GM12878 (cell line): Measurements from ENCODE around the gene RAB26. TPM values are rescaled to one million over a fixed set of nuclear protein-coding genes. Genes with fewer than 3 reads are reported as not detected.

Source experiments
- ATAC-seq: fragments of 200-7000 bp; cut with Tn5 transposase; 3 replicates; pipeline ENCODE4 v1.9.1; 2020; ENCODE audit warnings: mild to moderate bottlenecking, moderate library complexity
- BruUV-seq: library from RNA; stranded (reverse); fragments of 400-500 nt; replicated peaks from 2 replicates; lab custom pipeline; 2021; lab: Mats Ljungman, UMichigan
- CTCF ChIA-PET: fragments of 300-600 bp; sonication (Branson Sonifier 250); formaldehyde crosslinking; extraction: SDS; loops from one replicate; lab custom pipeline; 2021; ENCODE audit warnings: inconsistent platforms; lab: Yijun Ruan, JAX
- POLR2A ChIA-PET: fragments of 350-600 bp; formaldehyde crosslinking; extraction: SDS; loops from one replicate; lab custom pipeline; 2021; ENCODE audit warnings: inconsistent platforms; lab: Charles Lee
- RAD21 ChIA-PET: fragments of 300-600 bp; sonication (Branson Sonifier 250); formaldehyde crosslinking; loops from one replicate; lab custom pipeline; 2023; ENCODE audit warnings: antibody characterized with exemption; ENCODE audit not compliant: unreplicated experiment; lab: Charles Lee
- SMC1A ChIA-PET: fragments of 300-600 bp; sonication (Branson Sonifier 250); formaldehyde crosslinking; loops from one replicate; lab custom pipeline; 2023; ENCODE audit not compliant: unreplicated experiment, uncharacterized antibody; lab: Charles Lee
- DNase-seq: peaks from one replicate; pipeline ENCODE4 v3.0.0-alpha.2; 2011; ENCODE audit warnings: low read depth, low spot score
- FAIRE-seq: peaks from 3 replicates; lab custom pipeline; 2011; peaks lifted over from hg19 to GRCh38; lab: Jason Lieb, UNC
- H2AFZ ChIP-seq: 2 replicates; pipeline ENCODE4 v1.6.0; 2011; ENCODE audit warnings: low read depth, low read length, control low read depth; ENCODE audit not compliant: control insufficient read depth
- H3K27ac ChIP-seq: 2 replicates; pipeline ENCODE4 v1.5.1; 2011; ENCODE audit warnings: control low read depth; ENCODE audit not compliant: control insufficient read depth, insufficient read depth
- H3K27me3 ChIP-seq, 2 experiments: replicated peaks in 1 of 2; 2 replicates each; pipeline versions ENCODE4 v1.6.0 to v1.6.1; 2011; ENCODE audit warnings: low read length in 1 of 2; ENCODE audit not compliant: control insufficient read depth in 2 of 2, insufficient read depth in 2 of 2
- H3K36me3 ChIP-seq, 2 experiments: 2 replicates each; pipeline ENCODE4 v1.5.1; 2011; ENCODE audit warnings: low read length in 1 of 2; ENCODE audit not compliant: control insufficient read depth in 2 of 2, insufficient read depth in 2 of 2
- H3K4me1 ChIP-seq: 2 replicates; pipeline ENCODE4 v1.6.1; 2011; ENCODE audit warnings: mild to moderate bottlenecking, low read length, moderate library complexity, mixed read lengths; ENCODE audit not compliant: control insufficient read depth, insufficient read depth
- H3K4me2 ChIP-seq: 2 replicates; pipeline ENCODE4 v1.6.0; 2011; ENCODE audit warnings: control low read depth; ENCODE audit not compliant: control insufficient read depth, insufficient read depth
- H3K4me3 ChIP-seq: fragments of 200-600 bp; sonication (generic); 2 replicates; pipeline ENCODE4 v1.5.1; 2016
- H3K79me2 ChIP-seq: 2 replicates; pipeline ENCODE4 v1.6.0; 2011; ENCODE audit warnings: low read length; ENCODE audit not compliant: control insufficient read depth, insufficient read depth
- H3K9ac ChIP-seq: 2 replicates; pipeline ENCODE4 v1.8.0; 2011; ENCODE audit warnings: low read length, control low read depth, mixed read lengths; ENCODE audit not compliant: control insufficient read depth, insufficient read depth
- H3K9me3 ChIP-seq: replicated peaks from 3 replicates; pipeline ENCODE4 v1.5.1; 2011; ENCODE audit warnings: mild to moderate bottlenecking, low read length; ENCODE audit not compliant: control insufficient read depth, insufficient read depth
- H4K20me1 ChIP-seq: 2 replicates; pipeline ENCODE4 v1.6.0; 2011; ENCODE audit not compliant: control insufficient read depth, insufficient read depth
- BCL11A ChIP-seq: IDR thresholded peaks from 2 replicates; pipeline ENCODE4 v1.6.1; 2011; ENCODE audit warnings: low read depth, low read length
- BHLHE40 ChIP-seq, 2 experiments: fragments of 450-650 bp in 1 of 2; IDR thresholded peaks; 2 replicates each; pipeline ENCODE4 v1.6.1; 2011 to 2017; ENCODE audit warnings: low read depth in 2 of 2, borderline replicate concordance in 1 of 2, improper control_type of control experiment in 1 of 2, low read length in 1 of 2, mild to moderate bottlenecking in 1 of 2
- NR2C1 ChIP-seq: fragments of 450-650 bp; IDR thresholded peaks from 2 replicates; pipeline ENCODE4 v1.6.1; 2017; ENCODE audit warnings: antibody characterized with exemption, mild to moderate bottlenecking, moderate library complexity
- NR2F1 ChIP-seq: fragments of 450-650 bp; conservative IDR thresholded peaks from 2 replicates; pipeline ENCODE4 v1.6.1; 2017; ENCODE audit warnings: mild to moderate bottlenecking
- POLR2AphosphoS5 ChIP-seq: IDR thresholded peaks from 2 replicates; pipeline ENCODE4 v1.6.1; 2011; ENCODE audit warnings: mild to moderate bottlenecking, low read length, inconsistent platforms
- WGBS: methylation state at CpG from one replicate; pipeline ENCODE4 v1.1.6; 2016; ENCODE audit warnings: low lambda C conversion rate; ENCODE audit not compliant: insufficient replicate concordance, insufficient coverage; ENCODE audit errors: missing lambda C conversion rate; 5-methylcytosine and 5-hydroxymethylcytosine counted together
- in situ Hi-C: fragments of 300-500 bp; cut with MboI; formaldehyde crosslinking; loops from 9 replicates; pipeline ENCODE4 v1.14.3; 2018; ENCODE audit warnings: mixed read lengths
- intact Hi-C: fragments of 100-400 bp; cut with micrococcal nuclease; formaldehyde crosslinking; loops from one replicate; pipeline ENCODE4 v1.14.2; 2022; ENCODE audit not compliant: unreplicated experiment
- polyA plus RNA-seq, 11 experiments: library from polyadenylated mRNA; depleted of rRNA in 4 of 11; unstranded in 6 of 11; stranded (reverse) in 5 of 11; fragments of >200 nt; fragmentation: Nextera tagmentation in 4 of 11; fragmentation: Illumina TruSeq in 1 of 11; extraction: Ambion mirVana in 4 of 11; extraction: Trizol in 1 of 11; gene quantifications; 1 replicate in 1 of 11; 2 replicates in 10 of 11; pipeline versions ENCODE4 v1.2.1 to v1.2.3, GENCODE V29; 2011 to 2016; ENCODE audit warnings: inconsistent platforms in 2 of 11, missing spikeins in 2 of 11, low read depth in 1 of 11
- total RNA-seq, 4 experiments: library from RNA; depleted of rRNA in 3 of 4; stranded (reverse); fragments of >200 nt in 3 of 4; fragmentation: Illumina TruSeq in 1 of 4; extraction: Trizol in 1 of 4; gene quantifications; 2 replicates each; pipeline versions ENCODE4 v1.2.1 to v1.2.3, GENCODE V29; 2013 to 2021

The RAB26 gene
- total and polyA plus RNA-seq, 10 of the 15 experiments (the other 5 are each of a cell fraction or from before 2014, with no cell fraction given), result 0.13 to 4.5 (median 0.33) TPM; not detected in 1

GRCh38 chr16:2189252-2189893, 40.9 kb downstream of the RAB26 start:
- Histone ChIP-seq H3K4me2 (no peak overlapping the region), H4K20me1 (no peaks in the 10 kb centered on the region)
- CTCF ChIA-PET, result no interaction called here
- no peak for FAIRE-seq
- TF ChIP-seq POLR2AphosphoS5 (no peak), NR2C1 (peak; percentile 57; the same call in 1 of the 2 replicates), NR2F1 (peak; percentile 62; the same call in 1 of the 2 replicates)
- TF ChIP-seq, all 136 proteins: peak for 2
- intact Hi-C loops, result no loop called here
- POLR2A ChIA-PET, result no interaction called here
- Histone ChIP-seq H3K27ac (no peak overlapping the region), H2AFZ (no peak overlapping the region), H3K4me3 (no peak overlapping the region), H3K36me3 (no peaks in the 10 kb centered on the region), H3K9ac (no peak overlapping the region), H3K27me3 (no peaks in the 10 kb centered on the region), H3K79me2 (no peaks in the 10 kb centered on the region), H3K4me1 (no peaks in the 10 kb centered on the region), H3K9me3 (no peaks in the 10 kb centered on the region)
- BruUV-seq, result no TSS peak
- in situ Hi-C loops, result no loop called here
- ATAC-seq (no peak), DNase-seq (no peak)
- SMC1A ChIA-PET, result no interaction called here
- RAD21 ChIA-PET, result no interaction called here
- 64% methylated on average over 25 of the region's 25 CpGs for WGBS

- no peaks in the 10 kb centered on the region for H3K36me3 ChIP-seq
- H4K20me1 ChIP-seq, result no peaks in the 10 kb centered on the region
- WGBS, result 35% methylated on average over 20 of the region's 24 CpGs
- H3K4me1 ChIP-seq, result no peaks in the 10 kb centered on the region; the same call in 1 of the 2 replicates
- H3K9ac ChIP-seq, result no peak overlapping the region
- CTCF ChIA-PET, result no interaction called here
- intact Hi-C loops, result no loop called here
- POLR2A ChIA-PET, result no interaction called here
- no peak overlapping the region for H3K4me2 ChIP-seq
- BruUV-seq, result no TSS peak
- ATAC-seq (no peak), DNase-seq (no peak), FAIRE-seq (no peak)
- H3K9me3 ChIP-seq, result no peaks in the 10 kb centered on the region
- H3K27me3 ChIP-seq, result peaks cover 3 to 5% of the 10 kb centered on the region in 2 experiments; a peak in 3 of 4 replicates
- RAD21 ChIA-PET, result no interaction called here
- SMC1A ChIA-PET, result no interaction called here
- no peak overlapping the region for H3K4me3 ChIP-seq
- no peak overlapping the region for H3K27ac ChIP-seq
- TF ChIP-seq BCL11A, result no peak
- TF ChIP-seq BHLHE40 (IDR thresholded peaks at IDR 0.05; ENCODE audit: borderline replicate concordance in 1 of 2, low read depth in 2 of 2, low read length in 1 of 2), result 0 out of 4 replicates have a peak, but pooled peaks of 1 of the 2 experiments have one; percentile 6
- no peak overlapping the region for H2AFZ ChIP-seq
- in situ Hi-C loops, result no loop called here
- H3K79me2 ChIP-seq, result no peaks in the 10 kb centered on the region
These were observed 41.7 kb downstream of the RAB26 start for GRCh38 chr16:2190002-2190658.
